HEK293T (cell line): ENCODE results near the gene TIAM1.

ENCODE experiments used
- ELF4 ChIP-seq: fragments of 450-650 bp; IDR thresholded peaks from 2 replicates; pipeline ENCODE4 v1.6.1; 2017; ENCODE audit warnings: antibody characterized with exemption
- FOXK2 ChIP-seq: fragments of 450-650 bp; IDR thresholded peaks from 2 replicates; pipeline ENCODE4 v1.6.1; 2016; ENCODE audit warnings: mild to moderate bottlenecking
- FOXM1 ChIP-seq: fragments of 450-650 bp; IDR thresholded peaks from 2 replicates; pipeline ENCODE4 v1.6.1; 2017; ENCODE audit warnings: mild to moderate bottlenecking, borderline replicate concordance
- HDGF ChIP-seq: fragments of 450-650 bp; IDR thresholded peaks from 2 replicates; pipeline ENCODE4 v1.6.1; 2017; ENCODE audit warnings: antibody characterized with exemption, borderline replicate concordance
- SP1 ChIP-seq: fragments of 450-650 bp; IDR thresholded peaks from 2 replicates; pipeline ENCODE4 v1.6.1; 2017
- SUZ12 ChIP-seq: fragments of 450-650 bp; IDR thresholded peaks from 2 replicates; pipeline ENCODE4 v1.6.1; 2016; ENCODE audit warnings: mild to moderate bottlenecking
- TARDBP ChIP-seq: fragments of 450-650 bp; IDR thresholded peaks from 2 replicates; pipeline ENCODE4 v1.6.1; 2016

DNA sequence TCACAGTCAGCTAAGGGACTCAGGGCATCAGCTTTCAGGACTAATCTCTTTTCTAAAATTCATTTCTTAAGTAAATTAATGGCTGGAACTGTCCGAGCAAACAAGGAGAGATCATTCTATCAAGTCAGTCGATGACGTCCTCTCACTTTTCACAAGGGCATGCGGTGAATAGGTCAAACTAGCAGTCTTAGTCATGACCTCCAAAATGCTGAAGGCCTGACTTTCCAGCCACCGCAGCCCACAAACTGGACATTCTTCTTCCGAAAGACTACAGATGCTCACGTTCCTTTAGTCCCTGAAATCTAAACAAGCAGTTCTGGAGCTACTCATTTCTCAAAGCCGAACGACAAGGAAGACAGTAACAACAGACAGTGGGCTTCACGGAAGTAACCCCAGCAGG, 127.9 kb downstream of the TIAM1 start:
- TF ChIP-seq SP1 (no peak), TARDBP (no peak), FOXM1 (no peak), FOXK2 (no peak), SUZ12 (no peak), ELF4 (no peak), HDGF (no peak)
